ES-I3 (cell line): Measurements from ENCODE around the gene NEXMIF.
A peak's percentile ranks its signal among the peaks of the same experiment; 100 is the strongest.
"Not testable (repeated sequence)": the region's sequence is repeated elsewhere in the genome, so short reads cannot be mapped to it uniquely, and the experiment has no call there.

Experiments used
- H3K36me3 ChIP-seq: 2 replicates; pipeline ENCODE4 v1.6.1; 2013; ENCODE audit warnings: mild to moderate bottlenecking, low read length, control low read depth, moderate library complexity; ENCODE audit not compliant: insufficient read depth
- H3K4me1 ChIP-seq: 2 replicates; pipeline ENCODE4 v1.6.1; 2013; ENCODE audit warnings: mild to moderate bottlenecking, control low read depth, low read length; ENCODE audit not compliant: insufficient read depth
- H3K9ac ChIP-seq: 2 replicates; pipeline ENCODE4 v1.6.1; 2013; ENCODE audit warnings: low read depth, mild to moderate bottlenecking, low read length, moderate library complexity
- H3K9me3 ChIP-seq: 2 replicates; pipeline ENCODE4 v1.6.1; 2013; ENCODE audit warnings: mild to moderate bottlenecking, low read length, moderate library complexity; ENCODE audit not compliant: control insufficient read depth, insufficient read depth

Gene NEXMIF

DNA sequence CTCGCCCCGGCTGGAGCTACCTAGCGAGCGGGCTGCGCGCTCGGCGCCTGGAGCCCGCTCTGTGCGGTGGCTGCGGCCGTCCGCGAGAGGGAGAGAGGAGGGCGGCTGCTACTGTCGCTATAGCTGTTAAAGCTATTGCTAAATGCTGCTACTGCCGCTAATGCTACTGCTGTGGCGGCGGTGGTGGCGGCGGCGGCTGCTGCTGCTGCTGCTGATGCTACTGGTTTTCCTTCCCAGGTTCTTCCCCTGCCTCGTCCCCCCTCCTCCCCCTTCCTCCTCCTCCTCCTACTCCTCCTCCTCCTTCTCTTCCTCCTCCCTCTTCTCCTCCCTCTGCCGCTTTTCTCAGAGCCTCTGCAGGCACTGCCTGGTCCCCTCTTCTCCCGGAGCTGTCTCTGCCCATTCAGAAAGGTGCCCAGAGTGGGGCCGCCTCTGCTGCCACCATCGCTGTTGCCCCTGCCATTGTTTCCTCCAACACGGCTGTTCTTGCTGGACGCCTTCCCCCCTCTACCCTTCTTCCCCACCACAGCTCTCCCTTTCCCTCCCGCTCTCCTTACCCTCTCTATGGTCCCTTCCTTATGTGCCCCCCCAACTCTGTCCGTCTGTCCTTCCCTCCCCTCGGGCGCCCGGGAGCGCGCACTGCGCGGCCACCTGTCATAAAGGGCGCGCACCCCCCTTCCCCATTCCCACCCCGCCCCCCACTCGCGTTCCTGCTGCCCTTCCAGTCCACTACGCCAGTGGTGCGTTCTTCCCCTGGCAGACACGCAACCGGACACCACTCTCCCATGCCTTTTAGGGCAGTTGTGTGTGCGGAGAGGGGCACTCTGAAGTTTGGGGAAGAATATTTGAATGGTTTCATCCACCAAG, at the start of gene NEXMIF:
TSS of gene NEXMIF (minus strand) at position 228 of the 864 bp plus-strand sequence.
- Histone ChIP-seq H3K9ac (peak within 1 kb of the TSS; percentile 52; the same call in 1 of the 2 replicates), H3K4me1 (no peaks in the 10 kb centered on the region), H3K9me3 (peaks cover 3% of the 10 kb centered on the region; the same call in 1 of the 2 replicates), H3K36me3 (no peaks in the 10 kb centered on the region)

- not testable (repeated sequence) for H3K36me3 ChIP-seq, H3K9me3 ChIP-seq, H3K9ac ChIP-seq, H3K4me1 ChIP-seq
Measured at GRCh38 chrX:74961962-74962361, 36.7 kb upstream of the NEXMIF start.

DNA sequence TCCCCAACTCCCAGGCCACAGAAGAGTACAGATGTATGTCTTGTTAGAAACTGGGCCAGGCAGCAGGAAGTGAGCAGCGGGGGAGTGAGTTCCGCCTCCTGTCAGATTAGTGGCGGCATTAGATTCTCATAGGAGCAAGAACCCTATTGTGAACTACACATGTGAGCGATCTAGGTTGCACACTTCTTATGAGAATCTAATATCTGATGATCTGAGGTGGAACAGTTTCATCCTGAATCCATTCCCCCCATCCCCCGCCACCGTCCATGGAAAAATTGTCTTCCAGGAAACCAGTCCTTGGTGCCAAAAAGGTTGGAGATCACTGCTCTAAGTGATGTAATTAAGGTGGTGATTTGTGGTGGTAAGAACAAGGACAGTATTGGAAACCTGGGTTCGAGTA, 24.5 kb upstream of the NEXMIF start:
- no peaks in the 10 kb centered on the region for H3K36me3 ChIP-seq
- no peaks in the 10 kb centered on the region for H3K9me3 ChIP-seq
- H3K9ac ChIP-seq, result no peak overlapping the region
- H3K4me1 ChIP-seq, result no peaks in the 10 kb centered on the region

DNA sequence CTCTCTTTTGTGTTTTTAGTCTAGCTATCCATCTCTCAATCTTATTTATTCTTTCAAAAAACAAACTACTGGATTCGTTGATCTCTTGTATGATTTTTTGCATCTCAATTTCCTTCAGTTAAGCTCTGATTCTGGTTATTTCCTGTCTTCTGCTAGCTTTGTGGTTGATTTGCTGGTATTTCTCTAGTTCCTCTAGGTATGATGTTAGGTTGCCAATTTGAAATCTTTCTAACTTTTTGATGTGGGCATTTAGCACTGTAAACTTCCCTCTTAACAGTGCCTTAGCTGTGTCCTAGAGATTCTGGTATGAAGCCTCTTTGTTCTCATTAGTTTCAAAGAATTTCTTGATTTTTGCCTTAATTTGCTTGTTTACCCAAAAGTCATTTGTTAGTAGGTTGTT, 15.2 kb upstream of the NEXMIF start:
- H3K36me3 ChIP-seq, result no peaks in the 10 kb centered on the region
- H3K4me1 ChIP-seq, result no peaks in the 10 kb centered on the region
- H3K9me3 ChIP-seq, result no peaks in the 10 kb centered on the region
- no peak overlapping the region for H3K9ac ChIP-seq

DNA sequence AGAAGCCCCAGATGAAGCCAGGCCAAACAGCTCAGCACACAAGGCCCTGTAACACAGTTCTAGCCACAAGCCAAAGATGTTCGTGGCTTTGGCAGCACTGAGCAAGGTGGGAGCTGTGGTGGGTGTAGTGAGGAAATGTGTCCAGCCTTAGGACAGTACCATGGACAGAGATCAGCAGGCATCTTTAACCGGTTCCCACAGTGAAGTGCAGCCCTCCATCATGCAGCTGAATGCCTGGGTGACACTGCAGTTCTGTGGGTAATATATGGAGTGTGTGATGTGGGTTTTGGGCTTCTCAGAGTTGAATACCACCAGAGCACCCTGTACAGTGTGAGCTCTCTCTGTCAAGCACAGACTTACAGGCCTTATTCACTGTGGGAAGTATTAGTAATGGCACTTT, 6.0 kb upstream of the NEXMIF start:
- Histone ChIP-seq H3K9me3 (no peaks in the 10 kb centered on the region), H3K4me1 (no peaks in the 10 kb centered on the region), H3K36me3 (no peaks in the 10 kb centered on the region), H3K9ac (no peak overlapping the region)

- H3K9me3 ChIP-seq, result peaks cover 3% of the 10 kb centered on the region; the same call in 1 of the 2 replicates
- H3K36me3 ChIP-seq, result no peaks in the 10 kb centered on the region
- peak overlapping the region; percentile 52; the same call in 1 of the 2 replicates for H3K9ac ChIP-seq
- H3K4me1 ChIP-seq, result no peaks in the 10 kb centered on the region
Measured at GRCh38 chrX:74924449-74925224, 615 bp downstream of the NEXMIF start.

DNA sequence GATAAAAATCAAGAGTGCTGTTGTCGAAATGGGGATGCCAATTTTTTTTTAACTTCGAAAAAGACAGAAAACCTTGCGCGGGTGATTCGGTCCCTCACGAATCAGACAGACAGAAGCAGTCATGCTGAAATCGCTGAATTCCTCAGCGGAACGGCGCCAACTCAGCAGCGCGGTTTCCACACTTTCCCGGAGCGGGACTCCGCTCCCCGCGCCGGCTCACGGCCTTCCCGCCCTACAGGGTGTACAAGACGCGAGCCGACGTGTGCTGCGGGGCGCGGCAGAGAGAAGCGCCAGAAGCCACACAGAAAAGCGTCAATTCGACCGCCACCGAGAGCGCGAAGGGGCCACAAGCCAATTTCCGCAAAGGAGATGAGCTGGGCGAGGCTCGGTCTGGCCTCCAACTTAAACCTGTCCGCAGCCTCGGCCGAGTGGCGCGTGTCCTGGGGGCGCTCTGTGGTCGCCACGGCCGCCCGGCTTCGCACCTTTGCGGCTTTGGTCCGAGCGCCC, 1.3 kb downstream of the NEXMIF start:
- Histone ChIP-seq H3K9ac (peak overlapping the region; percentile 52), H3K9me3 (peaks cover 3% of the 10 kb centered on the region; the same call in 1 of the 2 replicates)

DNA sequence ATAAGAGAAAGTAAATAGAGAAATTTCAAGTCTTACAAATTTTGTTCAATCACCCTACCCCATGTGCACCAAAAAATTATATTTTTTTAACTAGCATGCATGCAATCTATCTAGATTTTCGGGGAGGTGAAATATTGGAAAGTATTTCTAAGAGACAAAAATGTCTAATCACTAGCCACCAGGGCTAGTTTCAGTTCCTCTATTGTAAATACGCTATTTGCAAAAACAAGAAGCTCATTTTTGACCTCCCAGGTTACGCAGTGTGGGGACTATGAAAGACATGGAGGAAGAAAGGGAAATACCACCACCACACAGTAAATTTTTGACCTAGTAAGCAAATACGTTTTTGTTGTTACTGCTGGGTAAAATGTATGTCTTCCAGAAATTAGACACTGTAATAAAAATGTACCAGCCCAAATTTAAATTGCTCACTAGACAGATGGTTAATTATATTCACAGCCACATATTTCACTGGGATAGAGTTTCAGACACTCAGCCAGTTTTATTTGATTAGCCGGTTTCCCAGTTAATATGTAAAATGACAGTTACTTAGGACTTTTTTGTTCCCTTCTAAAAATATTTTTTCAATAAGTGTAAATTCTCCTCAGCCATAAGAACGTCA, 2.2 kb downstream of the NEXMIF start:
- Histone ChIP-seq H3K36me3 (no peaks in the 10 kb centered on the region), H3K9ac (no peak overlapping the region), H3K9me3 (peaks cover 3% of the 10 kb centered on the region; the same call in 1 of the 2 replicates), H3K4me1 (no peaks in the 10 kb centered on the region)

More for the DNA sequence above, 1.3 kb downstream of the NEXMIF start:
- Histone ChIP-seq H3K4me1 (no peaks in the 10 kb centered on the region), H3K36me3 (no peaks in the 10 kb centered on the region)

DNA sequence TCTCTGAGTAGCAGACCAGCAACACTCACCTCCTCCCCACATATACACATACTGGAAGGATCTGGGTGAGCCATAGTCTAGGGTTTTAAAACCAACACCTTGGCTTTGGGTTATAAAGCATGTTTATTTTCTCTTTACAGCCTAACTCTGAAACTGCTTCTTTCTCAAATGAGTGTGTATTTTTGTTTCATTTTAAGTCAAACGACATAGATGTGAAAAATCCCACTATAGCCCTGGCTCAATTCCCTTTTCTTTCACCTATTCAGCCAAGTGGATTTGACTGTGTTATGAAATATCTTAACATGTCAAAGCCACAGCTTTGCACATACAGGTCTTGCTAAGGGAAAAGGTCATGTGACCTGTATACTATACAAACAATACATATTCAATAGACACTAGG, 13.8 kb downstream of the NEXMIF start:
- Histone ChIP-seq H3K4me1 (no peaks in the 10 kb centered on the region), H3K36me3 (no peaks in the 10 kb centered on the region), H3K9me3 (no peaks in the 10 kb centered on the region), H3K9ac (no peak overlapping the region)

GRCh38 chrX:74906417-74906816, 18.8 kb downstream of the NEXMIF start:
- no peaks in the 10 kb centered on the region for H3K4me1 ChIP-seq
- no peaks in the 10 kb centered on the region for H3K9me3 ChIP-seq
- H3K36me3 ChIP-seq, result no peaks in the 10 kb centered on the region
- no peak overlapping the region for H3K9ac ChIP-seq

GRCh38 chrX:74902806-74903205, 22.4 kb downstream of the NEXMIF start:
- Histone ChIP-seq H3K9me3 (no peaks in the 10 kb centered on the region), H3K36me3 (no peaks in the 10 kb centered on the region), H3K4me1 (no peaks in the 10 kb centered on the region), H3K9ac (no peak overlapping the region)

DNA sequence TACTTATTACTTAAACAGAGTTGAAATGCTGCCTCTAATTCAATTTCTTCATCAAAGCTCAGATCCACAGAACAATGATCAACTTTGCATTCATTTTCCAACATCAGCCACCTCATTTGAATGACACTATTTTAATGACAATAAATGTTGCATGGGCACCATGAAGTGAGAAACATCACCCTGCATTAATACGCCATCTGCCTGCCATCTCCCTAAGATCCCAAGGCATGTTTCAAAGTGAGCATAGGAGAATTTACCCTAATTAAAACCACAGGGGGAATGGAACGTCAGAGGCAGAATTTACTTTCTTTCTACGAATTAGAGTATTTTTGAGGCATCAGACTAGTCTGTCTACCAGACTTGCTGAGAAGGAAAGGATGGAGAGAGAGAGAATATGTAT, 32.7 kb downstream of the NEXMIF start:
- Histone ChIP-seq H3K9me3 (no peaks in the 10 kb centered on the region), H3K4me1 (no peaks in the 10 kb centered on the region), H3K9ac (no peak overlapping the region), H3K36me3 (no peaks in the 10 kb centered on the region)

- H3K9me3 ChIP-seq, result no peaks in the 10 kb centered on the region
- no peak overlapping the region for H3K9ac ChIP-seq
- no peaks in the 10 kb centered on the region for H3K4me1 ChIP-seq
- no peaks in the 10 kb centered on the region for H3K36me3 ChIP-seq
Measured at GRCh38 chrX:74890676-74891430, 34.4 kb downstream of the NEXMIF start.

DNA sequence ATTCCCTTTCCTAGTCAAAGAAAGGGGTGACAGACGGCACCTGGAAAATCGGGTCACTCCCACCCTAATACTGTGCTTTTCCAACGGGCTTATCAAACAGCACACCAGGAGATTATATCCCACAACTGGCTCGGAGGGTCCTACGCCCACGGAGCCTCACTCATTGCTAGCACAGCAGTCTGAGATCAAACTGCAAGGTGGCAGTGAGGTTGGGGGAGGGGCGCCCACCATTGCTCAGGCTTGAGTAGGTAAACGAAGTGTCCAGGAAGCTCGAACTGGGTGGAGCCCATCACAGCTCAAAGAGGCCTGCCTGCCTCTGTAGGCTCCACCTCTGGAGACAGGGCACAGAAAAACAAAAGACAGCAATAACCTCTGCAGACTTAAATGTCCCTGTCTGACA, 42.9 kb downstream of the NEXMIF start:
- H3K4me1 ChIP-seq, H3K9ac ChIP-seq, H3K36me3 ChIP-seq, H3K9me3 ChIP-seq: not testable (repeated sequence)
